Transverse colon (tissue), 4 donors: ENCODE results near the gene ADAM22. TPM values are rescaled to one million over a fixed set of nuclear protein-coding genes. Genes with fewer than 3 reads are reported as not detected.

Experiments
- DNase-seq: peaks from one replicate; pipeline ENCODE4 v3.0.0-alpha.2; 2019
- H3K27ac ChIP-seq, 4 donors: fragments of 200-600 bp; sonication (generic); 2 replicates each; pipeline ENCODE4 v1.5.1; 2016 to 2018; ENCODE audit warnings: inconsistent platforms in 4 of 4
- H3K27me3 ChIP-seq: fragments of 200-600 bp; sonication (generic); 2 replicates; pipeline ENCODE4 v1.5.1; 2017; ENCODE audit warnings: inconsistent platforms
- H3K36me3 ChIP-seq, 4 donors: fragments of 200-600 bp; sonication (generic); 2 replicates each; pipeline ENCODE4 v1.5.1; 2017 to 2019; ENCODE audit warnings: inconsistent platforms in 4 of 4
- H3K4me1 ChIP-seq, 4 donors: fragments of 200-600 bp; sonication (generic); 2 replicates each; pipeline ENCODE4 v1.5.1; 2017 to 2020; ENCODE audit warnings: inconsistent platforms in 4 of 4
- H3K4me3 ChIP-seq, 4 donors: fragments of 200-600 bp; sonication (generic); 1 replicate in 1 of 4; 2 replicates in 3 of 4; pipeline versions ENCODE4 v1.5.1 to v1.6.1; 2017 to 2019; ENCODE audit warnings: inconsistent platforms in 4 of 4
- H3K9me3 ChIP-seq, 2 donors: fragments of 200-600 bp; sonication (generic); 2 replicates each; pipeline ENCODE4 v1.5.1; 2017 to 2019; ENCODE audit warnings: inconsistent platforms in 2 of 2
- CTCF ChIP-seq, 5 experiments: fragments of 200-600 bp in 3 of 5; fragments of 450-650 bp in 2 of 5; sonication (generic) in 3 of 5; IDR thresholded peaks; 1 replicate in 2 of 5; 2 replicates in 3 of 5; pipeline ENCODE4 v1.5.1; 2016 to 2017; ENCODE audit warnings: antibody characterized with exemption in 5 of 5, inconsistent platforms in 3 of 5, mild to moderate bottlenecking in 2 of 5, moderate library complexity in 1 of 5
- EP300 ChIP-seq: sonication (generic); formaldehyde crosslinking; IDR thresholded peaks from one replicate; pipeline ENCODE4 v1.6.1; 2017; ENCODE audit warnings: antibody characterized with exemption, low read depth
- POLR2A ChIP-seq: fragments of 450-650 bp; IDR thresholded peaks from one replicate; pipeline ENCODE4 v1.6.1; 2016; ENCODE audit warnings: antibody characterized with exemption, mild to moderate bottlenecking, moderate library complexity
- POLR2AphosphoS5 ChIP-seq, 3 donors: sonication (generic); formaldehyde crosslinking; IDR thresholded peaks; one replicate each; pipeline ENCODE4 v1.6.1; 2016; ENCODE audit warnings: antibody characterized with exemption in 3 of 3
- WGBS, 2 donors: methylation state at CpG; one replicate each; pipeline ENCODE4 v1.1.5; 2018; ENCODE audit warnings: low coverage in 1 of 2; 5-methylcytosine and 5-hydroxymethylcytosine counted together
- in situ Hi-C, 4 donors: fragments of 200-750 bp; cut with MboI; loops; one replicate each; pipeline versions ENCODE4 v1.15.0 to v1.15.1; 2017; ENCODE audit warnings: low sequenced_read_pairs in 3 of 4, low pct_ligation_motif_present in 1 of 4, low pct_unique_long_range_greater_than_20kb in 1 of 4
- intact Hi-C: fragments of 100-400 bp; cut with DNase I; formaldehyde crosslinking; loops from one replicate; pipeline ENCODE4 v1.15.1; 2023; ENCODE audit warnings: low total_unique reads
- total RNA-seq, 4 donors: library from RNA; depleted of rRNA; stranded (reverse); fragments of >200 nt; gene quantifications; one replicate each; pipeline ENCODE4 v1.1.0, GENCODE V29; 2016

The ADAM22 gene
- total RNA-seq, 4 donors from 2014 or later = 3.8 to 17.3 (median 6.0) TPM

GRCh38 chr7:88206254-88206653 lies 272.2 kb downstream of the ADAM22 start:
- Histone ChIP-seq H3K27me3 (no peaks in the 10 kb centered on the region), H3K4me1 (peaks cover 0 to 44% (median 10%) of the 10 kb centered on the region in 4 donors), H3K4me3 (no peak overlapping the region), H3K9me3 (no peaks in the 10 kb centered on the region), H3K36me3 (peaks cover 0 to 86% (median 30%) of the 10 kb centered on the region in 4 donors), H3K27ac (peak overlapping the region; percentile 0 to 68 (median 39))
- 30 to 36% methylated on average over 4 of the region's 4 CpGs for WGBS, 2 donors
- TF ChIP-seq POLR2A = no peak
- TF ChIP-seq POLR2AphosphoS5 (IDR thresholded peaks at IDR 0.05) = peak in 2 of 3 donors; percentile 19 to 52
- DNase-seq = no peak
- intact Hi-C loops = no loop called here
- in situ Hi-C loops = no loop called here

GRCh38 chr7:88208521-88208920 lies 274.5 kb downstream of the ADAM22 start:
- no peak overlapping the region for H3K27ac ChIP-seq
- peaks cover 0 to 77% (median 28%) of the 10 kb centered on the region in 4 donors for H3K36me3 ChIP-seq
- intact Hi-C loops = no loop called here
- DNase-seq = no peak
- in situ Hi-C loops = no loop called here
- TF ChIP-seq EP300 = no peak
- no peaks in the 10 kb centered on the region for H3K27me3 ChIP-seq
- H3K4me3 ChIP-seq = no peak overlapping the region
- peaks cover 0 to 38% (median 7%) of the 10 kb centered on the region in 4 donors for H3K4me1 ChIP-seq
- WGBS, 2 donors = 79 to 81% methylated on average over 3 of the region's 3 CpGs
- H3K9me3 ChIP-seq = no peaks in the 10 kb centered on the region

GRCh38 chr7:88212918-88213317 lies 278.9 kb downstream of the ADAM22 start:
- no peak for TF ChIP-seq POLR2AphosphoS5 (IDR thresholded peaks at IDR 0.05)
- TF ChIP-seq POLR2A = no peak
- TF ChIP-seq EP300 = no peak
- no peak for TF ChIP-seq CTCF (IDR thresholded peaks at IDR 0.05)
- no peak for DNase-seq
- no peaks in the 10 kb centered on the region for H3K9me3 ChIP-seq
- H3K27me3 ChIP-seq = no peaks in the 10 kb centered on the region
- no peak overlapping the region for H3K27ac ChIP-seq
- intact Hi-C loops = loop anchor here (10.0 kb wide), 1 partner anchor 848 kb away; no protein-coding TSS in a partner anchor
- WGBS, 2 donors = 100% methylated on average over 1 of the region's 1 CpG; no CpG with 5 or more reads in 1 of the 2 donors
- peaks cover 0 to 30% (median 7%) of the 10 kb centered on the region in 4 donors for H3K4me1 ChIP-seq
- H3K36me3 ChIP-seq = peaks cover 0 to 60% (median 27%) of the 10 kb centered on the region in 4 donors
- in situ Hi-C loops = no loop called here
- H3K4me3 ChIP-seq = no peak overlapping the region

GRCh38 chr7:88214456-88214855 lies 280.4 kb downstream of the ADAM22 start:
- H3K4me1 ChIP-seq = peaks cover 3 to 36% (median 18%) of the 10 kb centered on the region in 4 donors
- no peaks in the 10 kb centered on the region for H3K27me3 ChIP-seq
- in situ Hi-C loops (no loop called here), intact Hi-C loops (loop anchor here (10.0 kb wide), 1 partner anchor 850 kb away; no protein-coding TSS in a partner anchor)
- peaks cover 0 to 45% (median 19%) of the 10 kb centered on the region in 4 donors for H3K36me3 ChIP-seq
- TF ChIP-seq POLR2AphosphoS5 (IDR thresholded peaks at IDR 0.05) (no peak), EP300 (no peak), POLR2A (no peak)
- no peak for DNase-seq
- H3K27ac ChIP-seq = no peak overlapping the region
- no peaks in the 10 kb centered on the region for H3K9me3 ChIP-seq
- no peak overlapping the region for H3K4me3 ChIP-seq
- WGBS, 2 donors = 88 to 96% methylated on average over 2 of the region's 2 CpGs

DNA sequence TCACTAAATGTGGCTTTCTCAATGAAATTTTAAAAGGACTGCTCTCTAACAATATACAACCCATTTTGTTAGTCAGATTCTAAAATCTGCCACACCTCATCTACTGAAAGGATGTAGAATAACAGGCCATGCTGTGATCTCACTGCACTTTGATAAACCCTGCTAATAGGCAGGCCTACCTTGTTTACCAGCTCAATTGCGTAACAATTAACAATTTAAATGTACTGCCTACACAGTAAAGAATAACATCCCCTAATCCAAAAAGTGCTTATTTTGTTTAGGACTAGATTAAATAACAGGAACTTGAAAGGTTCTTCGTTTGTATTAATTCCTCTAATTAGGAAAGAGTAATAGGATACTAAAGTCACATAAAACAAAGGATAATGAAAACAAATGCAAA lies 281.2 kb downstream of the ADAM22 start:
- Histone ChIP-seq H3K27ac (no peak overlapping the region), H3K27me3 (no peaks in the 10 kb centered on the region), H3K36me3 (peaks cover 0 to 37% (median 18%) of the 10 kb centered on the region in 4 donors), H3K9me3 (no peaks in the 10 kb centered on the region), H3K4me1 (peaks cover 3 to 36% (median 18%) of the 10 kb centered on the region in 4 donors), H3K4me3 (no peak overlapping the region)
- no peak for DNase-seq
- intact Hi-C loops = loop anchor here (10.0 kb wide), 1 partner anchor 850 kb away; no protein-coding TSS in a partner anchor
- no peak for TF ChIP-seq POLR2A
- TF ChIP-seq POLR2AphosphoS5 (IDR thresholded peaks at IDR 0.05) = no peak
- TF ChIP-seq EP300 = no peak
- TF ChIP-seq CTCF (IDR thresholded peaks at IDR 0.05) = no peak
- WGBS, 2 donors = 67 to 68% methylated on average over 2 of the region's 2 CpGs
- in situ Hi-C loops = no loop called here

- Histone ChIP-seq H3K27me3 (no peaks in the 10 kb centered on the region), H3K36me3 (peaks cover 0 to 36% (median 17%) of the 10 kb centered on the region in 4 donors), H3K9me3 (no peaks in the 10 kb centered on the region), H3K4me1 (peaks cover 3 to 43% (median 23%) of the 10 kb centered on the region in 4 donors), H3K4me3 (no peak overlapping the region), H3K27ac (no peak overlapping the region)
- intact Hi-C loops (loop anchor here (10.0 kb wide), 1 partner anchor 851 kb away; no protein-coding TSS in a partner anchor), in situ Hi-C loops (no loop called here)
- TF ChIP-seq POLR2AphosphoS5 (IDR thresholded peaks at IDR 0.05) (peak in 1 of 3 donors; percentile 8), EP300 (no peak)
- DNase-seq = no peak
Measured at GRCh38 chr7:88216276-88216675, 282.2 kb downstream of the ADAM22 start.
